ENCODE results near the gene PDE7B. TPM values are rescaled to one million over a fixed set of nuclear protein-coding genes. Genes with fewer than 3 reads are reported as not detected.

The PDE7B gene
- total and polyA plus RNA-seq, 2 of the 8 experiments (the other 6 are each of a cell fraction or from before 2014, with no cell fraction given): not detected

DNA sequence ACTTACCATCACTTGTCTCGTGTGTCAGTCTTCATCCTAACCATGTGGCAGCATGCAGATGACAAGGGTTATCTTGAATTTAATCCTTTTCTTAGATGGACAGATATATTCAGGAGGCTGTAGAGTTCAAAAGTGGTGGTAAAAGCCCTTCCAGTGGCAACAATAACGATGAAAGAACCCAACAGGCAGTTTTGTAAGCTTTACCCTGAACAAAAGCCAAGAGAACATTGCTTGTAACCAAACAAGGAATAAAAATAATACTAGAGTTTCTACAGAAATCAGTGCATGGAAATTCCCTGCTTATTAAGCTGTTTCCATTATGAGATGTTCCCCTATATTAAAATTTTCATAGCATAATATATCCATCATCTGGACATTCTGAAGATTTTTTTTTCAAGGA, 69.7 kb downstream of the PDE7B start:
- no peak overlapping the region for H3K27ac ChIP-seq (ENCODE audit: low read depth, low read length)
- 92% methylated on average over 2 of the region's 2 CpGs; no CpG with 5 or more reads in 1 of the 2 experiments for WGBS, 2 experiments (ENCODE audit: extremely low coverage in 1 of 2, insufficient coverage in 1 of 2, insufficient read length in 1 of 2, insufficient replicate concordance in 2 of 2, low coverage in 1 of 2, low lambda C conversion rate in 2 of 2, missing lambda C conversion rate in 1 of 2)

More for the DNA sequence above, 69.7 kb downstream of the PDE7B start:
- Histone ChIP-seq H2BK15ac (ENCODE audit: low read length) (no peak overlapping the region), H3K4me1 (replicated peaks in 1 of 4; ENCODE audit: control insufficient read depth in 3 of 4, insufficient read depth in 4 of 4, low read length in 3 of 4) (peaks cover 0 to 2% (median 0%) of the 10 kb centered on the region in 4 experiments; a peak in 2 of 7 replicates), H3K23ac (ENCODE audit: insufficient read length) (no peak overlapping the region), H3K79me1 (ENCODE audit: low read depth, low read length) (no peaks in the 10 kb centered on the region), H4K91ac (replicated peaks; ENCODE audit: insufficient read length, low read length) (no peak overlapping the region), H3K56ac (replicated peaks; ENCODE audit: insufficient read length, low read depth, low read length) (no peak overlapping the region), H4K5ac (ENCODE audit: insufficient read length, low read depth, low read length) (no peak overlapping the region), H3K9me3 (ENCODE audit: insufficient read depth in 2 of 2, low read depth in 1 of 2, low read length in 1 of 2) (peaks cover 0 to 2% of the 10 kb centered on the region in 2 experiments; a peak in 1 of 4 replicates), H2BK120ac (replicated peaks; ENCODE audit: low read depth, low read length) (no peak overlapping the region), H2BK20ac (ENCODE audit: low read length) (no peak overlapping the region), H3K27me3 (replicated peaks in 1 of 4; ENCODE audit: control insufficient read depth in 3 of 4, extremely low read depth in 1 of 4, insufficient read depth in 3 of 4, low read length in 3 of 4) (no peaks in the 10 kb centered on the region), H3K9ac (replicated peaks in 1 of 4; ENCODE audit: extremely low read depth in 1 of 4, low read depth in 3 of 4, low read length in 3 of 4) (no peak overlapping the region), H2AK5ac (ENCODE audit: low read depth, low read length) (no peak overlapping the region), H3K18ac (ENCODE audit: extremely low read depth, low read length) (no peak overlapping the region), H3K4me2 (ENCODE audit: insufficient read depth in 1 of 2, low read depth in 2 of 2, low read length in 2 of 2) (no peak overlapping the region), H4K8ac (ENCODE audit: extremely low read depth, insufficient read depth, low read length) (no peak overlapping the region), H3K4me3 (ENCODE audit: extremely low read depth in 1 of 4, insufficient read depth in 2 of 4, low read depth in 3 of 4, low read length in 4 of 4) (no peak overlapping the region), H3K79me2 (ENCODE audit: control insufficient read depth in 1 of 2, insufficient read depth in 2 of 2, low read length in 2 of 2) (no peaks in the 10 kb centered on the region), H2BK5ac (ENCODE audit: low read depth, low read length) (no peak overlapping the region), H4K20me1 (replicated peaks in 1 of 2; ENCODE audit: control insufficient read depth in 1 of 2, insufficient read depth in 2 of 2, low read length in 2 of 2) (no peaks in the 10 kb centered on the region), H2AFZ (ENCODE audit: low read length) (peak overlapping the region; percentile 33; the same call in 1 of the 2 replicates), H3K36me3 (ENCODE audit: control insufficient read depth in 2 of 4, insufficient read depth in 4 of 4, low read length in 3 of 4) (no peaks in the 10 kb centered on the region), H3K4ac (replicated peaks; ENCODE audit: insufficient read length, low read depth, low read length) (no peak overlapping the region), H3K14ac (ENCODE audit: insufficient read length) (no peak overlapping the region), H3K23me2 (ENCODE audit: low read depth, low read length) (no peaks in the 10 kb centered on the region), H2BK12ac (ENCODE audit: low read depth, low read length) (no peak overlapping the region)
- no peak for TF ChIP-seq GTF2F1 (IDR thresholded peaks at IDR 0.05; ENCODE audit: borderline replicate concordance, low read depth, low read length)
- TF ChIP-seq CBX5 (IDR thresholded peaks at IDR 0.05; ENCODE audit: low read depth, low read length): no peak
- no peak for TF ChIP-seq KDM4A (IDR thresholded peaks at IDR 0.05; ENCODE audit: low read depth, low read length, severe bottlenecking)
- TF ChIP-seq JUN (IDR thresholded peaks at IDR 0.05; ENCODE audit: low read depth, low read length): no peak
- no peak for TF ChIP-seq TAF7 (optimal IDR thresholded peaks at IDR 0.05; ENCODE audit: borderline replicate concordance, low read depth, low read length)
- TF ChIP-seq ASH2L (IDR thresholded peaks at IDR 0.05; ENCODE audit: low read length): no peak
- TF ChIP-seq CBX8 (IDR thresholded peaks at IDR 0.05; ENCODE audit: borderline replicate concordance, low read depth, low read length): no peak
- no peak for FAIRE-seq
- ChIA-PET CTCF (ENCODE audit: partially characterized antibody) (interaction anchor here (0.7 to 1.6 kb wide), 5 partner anchors 11 to 386 kb away, joined by 3 to 6 read pairs (median 4); no protein-coding TSS in a partner anchor), POLR2A (ENCODE audit: partially characterized antibody) (no interaction called here)
- no peak for DNase-seq (ENCODE audit: low read depth in 1 of 2, low spot score in 2 of 2)

Data from H1 (cell line).